CD4-positive, CD25-positive, alpha-beta regulatory T cell (primary cell): ENCODE data around the gene PODN. TPM values are rescaled to one million over a fixed set of nuclear protein-coding genes. Genes with fewer than 3 reads are reported as not detected.

ENCODE experiments used
- ATAC-seq, 2 donors: fragments of 150-1000 bp; cut with Tn5 transposase; one replicate each; pipeline ENCODE4 v1.10.0; 2021; ENCODE audit warnings: low read depth in 2 of 2, moderate number of reproducible peaks in 2 of 2, moderate library complexity in 1 of 2
- DNase-seq, 3 donors: peaks; one replicate each; pipeline versions ENCODE4 v3.0.0 to v3.0.0-alpha.2; 2012 to 2022; ENCODE audit warnings: mixed read lengths in 1 of 3
- H3K27ac ChIP-seq: one replicate; pipeline ENCODE4 v1.7.0; 2013; ENCODE audit warnings: mild to moderate bottlenecking, low read length; ENCODE audit not compliant: insufficient read depth, poor library complexity, severe bottlenecking
- H3K27me3 ChIP-seq: one replicate; pipeline ENCODE4 v1.7.0; 2013; ENCODE audit warnings: low read length; ENCODE audit not compliant: control insufficient read depth, insufficient read depth
- H3K36me3 ChIP-seq: one replicate; pipeline ENCODE4 v1.7.0; 2013; ENCODE audit warnings: mild to moderate bottlenecking, low read length, moderate library complexity; ENCODE audit not compliant: control insufficient read depth, insufficient read depth
- H3K4me1 ChIP-seq: 2 replicates; pipeline ENCODE4 v1.7.0; 2013; ENCODE audit warnings: mild to moderate bottlenecking, low read length; ENCODE audit not compliant: insufficient read depth, control insufficient read depth, poor library complexity, severe bottlenecking
- H3K4me3 ChIP-seq: one replicate; pipeline ENCODE4 v1.7.0; 2013; ENCODE audit warnings: low read depth, mild to moderate bottlenecking, low read length, moderate library complexity
- H3K9me3 ChIP-seq, 2 experiments: 1 replicate in 1 of 2; 2 replicates in 1 of 2; pipeline ENCODE4 v1.7.0; 2013; ENCODE audit warnings: low read length in 2 of 2, mild to moderate bottlenecking in 1 of 2, moderate library complexity in 1 of 2; ENCODE audit not compliant: control insufficient read depth in 2 of 2
- H3K27ac Mint-ChIP-seq, 3 donors: one replicate each; pipeline ENCODE4 v1.8.0; 2020 to 2022; ENCODE audit warnings: mild to moderate bottlenecking in 3 of 3, mixed read lengths in 3 of 3, moderate library complexity in 2 of 3
- H3K27me3 Mint-ChIP-seq: one replicate; pipeline ENCODE4 v1.8.0; 2022; ENCODE audit warnings: mild to moderate bottlenecking, mixed read lengths
- H3K36me3 Mint-ChIP-seq: one replicate; pipeline ENCODE4 v1.8.0; 2020; ENCODE audit warnings: mixed read lengths
- H3K4me1 Mint-ChIP-seq, 4 donors: one replicate each; pipeline ENCODE4 v1.8.0; 2020 to 2022; ENCODE audit warnings: mixed read lengths in 4 of 4, mild to moderate bottlenecking in 1 of 4
- H3K4me3 Mint-ChIP-seq, 4 donors: one replicate each; pipeline ENCODE4 v1.8.0; 2020 to 2022; ENCODE audit warnings: mild to moderate bottlenecking in 4 of 4, mixed read lengths in 4 of 4, moderate library complexity in 3 of 4
- H3K9me3 Mint-ChIP-seq, 7 donors: one replicate each; pipeline ENCODE4 v1.8.0; 2020 to 2022; ENCODE audit warnings: mixed read lengths in 7 of 7, mild to moderate bottlenecking in 3 of 7, moderate library complexity in 2 of 7
- polyA plus RNA-seq, 4 donors: library from polyadenylated mRNA; unstranded; fragments of 300-500 nt; fragmentation: Illumina TruSeq; gene quantifications; one replicate each; pipeline ENCODE4 v1.2.3, GENCODE V29; 2021
- total RNA-seq: library from RNA; stranded (reverse); gene quantifications from one replicate; pipeline ENCODE4 v1.2.3, GENCODE V29; 2022

PODN gene
- total and polyA plus RNA-seq, 5 donors from 2014 or later = not detected

DNA sequence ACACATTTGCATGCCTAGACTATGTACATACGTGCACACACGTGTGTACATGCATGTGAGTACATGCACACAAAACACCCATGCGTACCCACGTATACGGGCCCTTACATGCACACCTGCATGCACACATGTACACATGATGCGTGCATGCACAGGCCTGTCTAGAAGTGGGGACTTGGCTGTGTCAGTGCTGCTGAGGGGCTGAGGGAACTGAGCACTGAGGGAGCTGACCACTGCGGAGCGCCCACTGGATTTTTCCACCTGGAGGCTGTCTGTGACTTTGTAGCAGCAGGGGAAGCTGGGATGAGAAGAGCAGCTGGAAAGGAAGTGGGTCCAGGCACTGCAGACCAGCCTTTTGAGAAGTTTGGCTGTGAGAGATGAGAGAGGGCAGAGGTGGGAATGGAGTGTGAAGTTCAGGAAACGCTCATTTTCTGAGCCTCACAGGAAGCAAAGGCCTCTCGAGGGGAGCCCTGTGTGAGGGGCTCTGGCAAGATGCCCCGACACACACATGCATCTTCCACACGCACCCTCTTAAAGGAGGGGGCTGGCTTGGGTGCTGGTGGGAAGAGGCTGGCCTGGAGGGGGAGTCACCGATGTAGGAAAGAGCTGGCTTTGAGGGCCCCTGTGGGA, 20.9 kb downstream of the PODN start:
- no peak overlapping the region for H3K27ac Mint-ChIP-seq
- no peaks in the 10 kb centered on the region for H3K36me3 Mint-ChIP-seq
- Histone ChIP-seq H3K9me3 (no peaks in the 10 kb centered on the region), H3K27ac (no peak overlapping the region), H3K36me3 (no peaks in the 10 kb centered on the region), H3K4me3 (no peak overlapping the region), H3K4me1 (no peaks in the 10 kb centered on the region), H3K27me3 (no peaks in the 10 kb centered on the region)
- H3K4me3 Mint-ChIP-seq = no peak overlapping the region
- DNase-seq (no peak), ATAC-seq (no peak)
- H3K4me1 Mint-ChIP-seq = peaks cover 0 to 2% (median 0%) of the 10 kb centered on the region in 4 donors
- H3K27me3 Mint-ChIP-seq = no peaks in the 10 kb centered on the region
- no peaks in the 10 kb centered on the region for H3K9me3 Mint-ChIP-seq

DNA sequence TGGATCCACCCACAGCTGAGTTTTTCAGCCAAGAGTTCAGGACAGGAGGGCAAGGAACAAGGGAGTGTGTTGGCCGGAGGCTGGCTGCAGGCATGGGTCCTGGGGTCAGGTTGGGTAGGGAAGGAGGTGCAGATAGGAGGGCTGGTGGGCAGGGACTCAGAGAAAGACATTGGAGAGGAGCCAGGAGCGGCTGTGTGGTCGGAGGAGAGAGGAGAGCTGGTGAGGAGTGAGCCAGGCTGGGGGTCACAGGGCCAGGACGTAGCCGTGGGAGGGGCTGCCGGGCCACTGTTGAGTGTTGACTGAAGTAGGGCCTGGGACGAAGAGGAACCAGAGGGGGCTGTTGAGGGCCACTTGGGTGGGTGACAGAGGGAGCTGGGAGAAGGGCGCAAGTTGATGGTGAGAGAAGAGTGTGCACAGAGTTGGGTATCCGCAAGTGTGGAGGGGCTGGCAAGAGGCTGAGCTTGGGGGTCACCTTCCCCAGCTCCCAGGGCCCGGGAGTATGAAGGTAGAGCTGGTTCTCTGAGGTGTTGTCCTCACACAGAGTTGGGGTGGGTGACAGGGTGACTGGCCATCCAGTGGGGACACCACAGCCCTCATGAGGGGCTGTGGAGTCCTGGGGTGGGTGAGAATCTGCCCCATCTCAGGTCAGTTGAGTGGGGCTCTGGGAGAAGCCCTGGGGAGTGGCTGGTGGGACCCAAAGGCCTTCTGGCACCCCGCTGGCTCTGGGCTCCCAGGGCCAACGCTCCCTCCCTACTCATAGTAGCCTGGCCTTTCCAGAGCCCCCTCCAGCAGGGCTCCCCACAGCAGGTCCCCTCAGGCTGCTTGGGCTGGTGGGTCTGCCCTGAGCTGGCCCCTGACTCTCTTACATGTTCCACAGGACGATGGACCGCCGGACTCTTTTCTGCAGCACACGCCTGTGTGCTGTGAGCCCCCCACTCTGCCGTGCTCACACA, 21.9 kb downstream of the PODN start:
- H3K36me3 ChIP-seq = no peaks in the 10 kb centered on the region
- Mint-ChIP-seq H3K27ac (no peak overlapping the region), H3K4me1 (peaks cover 0 to 2% (median 0%) of the 10 kb centered on the region in 4 donors), H3K4me3 (no peak overlapping the region), H3K9me3 (no peaks in the 10 kb centered on the region), H3K27me3 (no peaks in the 10 kb centered on the region), H3K36me3 (no peaks in the 10 kb centered on the region)
- no peak overlapping the region for H3K27ac ChIP-seq
- no peaks in the 10 kb centered on the region for H3K4me1 ChIP-seq
- no peak overlapping the region for H3K4me3 ChIP-seq
- ATAC-seq (no peak), DNase-seq (no peak)
- H3K27me3 ChIP-seq = no peaks in the 10 kb centered on the region
- no peaks in the 10 kb centered on the region for H3K9me3 ChIP-seq

DNA sequence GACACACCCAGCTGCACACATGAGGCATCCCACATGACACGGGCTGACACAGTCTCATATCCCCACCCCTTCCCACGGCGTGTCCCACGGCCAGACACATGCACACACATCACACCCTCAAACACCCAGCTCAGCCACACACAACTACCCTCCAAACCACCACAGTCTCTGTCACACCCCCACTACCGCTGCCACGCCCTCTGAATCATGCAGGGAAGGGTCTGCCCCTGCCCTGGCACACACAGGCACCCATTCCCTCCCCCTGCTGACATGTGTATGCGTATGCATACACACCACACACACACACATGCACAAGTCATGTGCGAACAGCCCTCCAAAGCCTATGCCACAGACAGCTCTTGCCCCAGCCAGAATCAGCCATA, 22.6 kb downstream of the PODN start:
- peaks cover 0 to 2% (median 0%) of the 10 kb centered on the region in 4 donors for H3K4me1 Mint-ChIP-seq
- DNase-seq = no peak

DNA sequence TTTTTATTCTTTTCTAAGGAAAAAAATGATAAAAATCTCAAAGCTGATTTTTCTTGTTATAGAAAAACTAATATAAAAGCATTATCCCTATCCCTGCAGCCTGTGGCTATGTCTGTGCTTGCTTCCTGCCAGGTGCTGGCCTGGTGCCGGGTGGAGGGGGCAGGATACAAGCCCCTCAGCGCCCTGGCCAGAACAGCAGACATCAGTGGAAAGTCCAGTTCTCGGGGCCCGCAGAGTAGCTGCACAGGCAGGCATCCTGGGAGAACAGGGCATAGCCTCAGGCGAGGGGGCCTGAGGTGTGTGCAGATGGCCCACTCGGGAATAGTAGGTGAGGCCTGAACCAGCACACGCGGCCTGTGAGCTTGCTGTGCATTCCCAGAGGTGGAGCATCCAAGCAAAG, 23.4 kb downstream of the PODN start:
- no peaks in the 10 kb centered on the region for H3K27me3 ChIP-seq
- H3K9me3 ChIP-seq = no peaks in the 10 kb centered on the region
- H3K36me3 Mint-ChIP-seq = no peaks in the 10 kb centered on the region
- ATAC-seq (no peak), DNase-seq (no peak)
- no peaks in the 10 kb centered on the region for H3K4me1 ChIP-seq
- H3K27ac ChIP-seq = no peak overlapping the region
- no peaks in the 10 kb centered on the region for H3K27me3 Mint-ChIP-seq
- no peak overlapping the region for H3K27ac Mint-ChIP-seq
- peaks cover 0 to 2% (median 0%) of the 10 kb centered on the region in 4 donors for H3K4me1 Mint-ChIP-seq
- H3K9me3 Mint-ChIP-seq = no peaks in the 10 kb centered on the region
- no peak overlapping the region for H3K4me3 ChIP-seq
- no peak overlapping the region for H3K4me3 Mint-ChIP-seq
- no peaks in the 10 kb centered on the region for H3K36me3 ChIP-seq

More for the DNA sequence above, 22.6 kb downstream of the PODN start:
- Histone ChIP-seq H3K27ac (no peak overlapping the region), H3K27me3 (no peaks in the 10 kb centered on the region), H3K4me3 (no peak overlapping the region), H3K36me3 (no peaks in the 10 kb centered on the region), H3K4me1 (no peaks in the 10 kb centered on the region), H3K9me3 (no peaks in the 10 kb centered on the region)
- Mint-ChIP-seq H3K27me3 (no peaks in the 10 kb centered on the region), H3K9me3 (no peaks in the 10 kb centered on the region), H3K36me3 (no peaks in the 10 kb centered on the region), H3K27ac (peak overlapping the region in 1 of 3 donors; percentile 81), H3K4me3 (no peak overlapping the region)
- no peak for ATAC-seq

DNA sequence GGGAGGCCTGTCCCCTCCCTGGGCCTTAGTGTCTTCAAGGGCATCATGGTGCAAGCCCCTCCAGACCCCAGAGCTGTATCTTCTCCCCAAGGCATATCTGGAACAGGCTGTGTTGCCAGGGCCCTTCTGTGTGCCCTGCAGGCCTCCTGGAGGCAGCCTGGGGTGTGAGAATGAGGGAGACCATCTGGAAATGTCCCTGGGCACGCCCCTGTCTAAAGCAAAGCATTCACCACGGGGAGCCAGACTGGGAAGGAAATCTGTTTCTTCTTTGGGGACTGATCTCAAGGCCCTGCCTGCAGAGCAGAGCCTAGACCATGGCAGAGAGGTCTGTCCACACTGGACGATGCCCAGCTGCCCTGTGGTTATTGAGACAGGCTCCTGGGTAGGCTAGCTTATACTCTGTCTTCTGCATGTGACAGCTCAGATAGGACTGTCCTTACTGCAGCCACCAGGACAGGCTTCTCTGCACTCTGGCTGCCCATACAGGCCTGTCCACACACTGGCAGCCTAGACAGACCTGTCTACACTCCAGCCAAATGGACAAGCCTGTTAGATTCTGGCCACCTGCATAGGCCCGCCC, 24.6 kb downstream of the PODN start:
- H3K27ac Mint-ChIP-seq = no peak overlapping the region
- H3K36me3 Mint-ChIP-seq = no peaks in the 10 kb centered on the region
- H3K27me3 Mint-ChIP-seq = no peaks in the 10 kb centered on the region
- Histone ChIP-seq H3K4me3 (no peak overlapping the region), H3K27me3 (no peaks in the 10 kb centered on the region), H3K4me1 (no peaks in the 10 kb centered on the region), H3K27ac (no peak overlapping the region), H3K9me3 (no peaks in the 10 kb centered on the region), H3K36me3 (no peaks in the 10 kb centered on the region)
- no peaks in the 10 kb centered on the region for H3K9me3 Mint-ChIP-seq
- ATAC-seq (no peak), DNase-seq (no peak)
- H3K4me3 Mint-ChIP-seq = peak overlapping the region in 1 of 4 donors; percentile 71
- H3K4me1 Mint-ChIP-seq = peaks cover 0 to 2% (median 0%) of the 10 kb centered on the region in 4 donors

DNA sequence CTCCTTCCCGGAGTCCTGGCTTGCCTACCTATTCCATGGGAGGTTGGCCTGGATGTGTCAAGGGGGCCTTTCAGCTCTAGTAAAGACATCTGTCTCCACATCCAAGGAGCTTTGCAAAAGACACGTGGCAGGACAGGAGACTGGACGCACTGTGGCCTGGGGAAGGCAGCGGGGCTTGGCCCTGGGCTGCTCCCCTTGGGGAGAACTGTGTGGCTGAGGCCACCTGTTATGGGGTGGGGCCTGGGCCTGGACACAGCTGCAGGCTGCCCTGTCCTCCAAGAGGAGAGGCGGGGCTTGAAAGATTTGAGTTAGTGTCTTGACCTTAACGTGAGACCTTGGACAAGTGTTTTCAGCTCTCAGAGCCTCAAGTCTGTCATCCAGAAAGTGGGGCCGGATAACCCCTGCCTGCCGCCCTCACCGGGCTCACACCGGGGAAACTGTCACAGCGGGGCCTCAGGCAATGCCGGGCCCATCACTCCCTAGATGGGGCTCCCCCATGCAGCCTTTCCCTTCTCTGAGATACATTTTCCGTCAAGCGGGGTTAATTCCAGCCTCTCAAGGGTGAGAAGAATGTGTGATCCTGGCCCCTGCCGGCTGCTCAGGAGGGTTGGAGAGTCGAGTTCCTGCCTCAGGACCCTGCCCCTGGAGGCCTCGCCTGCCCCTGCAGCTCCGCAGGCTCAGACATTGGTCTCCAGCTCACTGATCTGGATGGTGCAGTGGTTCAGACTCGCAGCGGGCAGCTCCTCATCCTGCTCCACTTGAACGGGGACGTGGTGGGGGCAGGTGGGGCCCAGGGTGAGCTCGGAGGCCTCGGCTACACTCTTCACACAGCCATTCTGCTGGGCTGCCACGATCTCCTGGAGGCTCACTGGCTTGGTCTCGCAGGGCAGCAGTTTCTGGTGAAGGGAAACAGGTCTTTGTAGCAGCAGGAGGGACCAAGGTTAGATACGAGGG, 25.6 kb downstream of the PODN start:
- no peaks in the 10 kb centered on the region for H3K9me3 Mint-ChIP-seq
- no peak overlapping the region for H3K4me3 ChIP-seq
- H3K27me3 ChIP-seq = no peaks in the 10 kb centered on the region
- no peak overlapping the region for H3K4me3 Mint-ChIP-seq
- ATAC-seq (no peak), DNase-seq (no peak)
- H3K27ac ChIP-seq = no peak overlapping the region
- H3K27ac Mint-ChIP-seq = no peak overlapping the region
- no peaks in the 10 kb centered on the region for H3K4me1 ChIP-seq
- peaks cover 0 to 2% (median 0%) of the 10 kb centered on the region in 4 donors for H3K4me1 Mint-ChIP-seq
- no peaks in the 10 kb centered on the region for H3K27me3 Mint-ChIP-seq
- no peaks in the 10 kb centered on the region for H3K36me3 ChIP-seq
- H3K36me3 Mint-ChIP-seq = no peaks in the 10 kb centered on the region
- no peaks in the 10 kb centered on the region for H3K9me3 ChIP-seq

DNA sequence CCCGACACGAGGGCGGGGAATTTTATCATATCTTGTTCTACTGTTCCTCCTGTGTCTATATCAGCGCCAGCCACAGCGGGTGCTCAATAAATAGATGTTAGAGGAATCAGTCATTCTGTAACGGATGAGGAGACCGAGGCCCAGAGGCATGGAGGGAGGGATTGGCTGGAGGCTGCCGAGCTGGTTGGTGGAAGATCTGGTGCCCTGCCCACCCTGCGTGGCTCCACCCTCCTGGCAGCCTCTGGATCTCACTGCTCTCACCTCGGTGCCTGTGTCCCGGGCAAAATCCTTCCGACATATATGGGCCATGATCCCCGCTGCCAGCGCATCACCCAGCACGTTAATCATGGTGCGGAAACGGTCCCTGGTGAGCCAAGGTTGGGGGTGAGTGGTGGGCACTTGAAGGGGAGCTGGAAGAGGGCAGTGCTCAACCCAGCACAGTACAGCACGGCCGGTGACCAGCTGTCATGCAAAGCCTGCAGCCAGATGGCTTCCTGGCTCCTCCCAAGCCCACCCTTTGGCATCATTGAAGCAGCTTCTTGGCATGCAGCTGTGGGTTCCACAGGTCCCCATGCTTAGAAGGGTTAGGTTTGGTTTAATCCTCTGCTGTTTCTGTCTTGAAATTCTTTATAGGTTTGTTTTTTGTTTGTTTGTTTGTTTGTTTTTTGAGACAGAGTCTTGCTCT, 26.7 kb downstream of the PODN start:
- DNase-seq = no peak
- Histone ChIP-seq H3K9me3 (no peaks in the 10 kb centered on the region), H3K4me3 (no peak overlapping the region), H3K4me1 (no peaks in the 10 kb centered on the region), H3K27ac (no peak overlapping the region), H3K27me3 (no peaks in the 10 kb centered on the region), H3K36me3 (no peaks in the 10 kb centered on the region)
- no peaks in the 10 kb centered on the region for H3K27me3 Mint-ChIP-seq
- H3K4me3 Mint-ChIP-seq = no peak overlapping the region
- ATAC-seq = no peak
- no peak overlapping the region for H3K27ac Mint-ChIP-seq
- no peaks in the 10 kb centered on the region for H3K36me3 Mint-ChIP-seq
- no peaks in the 10 kb centered on the region for H3K4me1 Mint-ChIP-seq
- H3K9me3 Mint-ChIP-seq = no peaks in the 10 kb centered on the region
